ENCODE measurements around the gene KDM8. TPM values are rescaled to one million over a fixed set of nuclear protein-coding genes. Genes with fewer than 3 reads are reported as not detected.
"Not testable (repeated sequence)": the region's sequence is repeated elsewhere in the genome, so short reads cannot be mapped to it uniquely, and the experiment has no call there.

Gene KDM8
- total RNA-seq, 2 donors from 2014 or later, result 4.4 to 4.6 TPM

DNA sequence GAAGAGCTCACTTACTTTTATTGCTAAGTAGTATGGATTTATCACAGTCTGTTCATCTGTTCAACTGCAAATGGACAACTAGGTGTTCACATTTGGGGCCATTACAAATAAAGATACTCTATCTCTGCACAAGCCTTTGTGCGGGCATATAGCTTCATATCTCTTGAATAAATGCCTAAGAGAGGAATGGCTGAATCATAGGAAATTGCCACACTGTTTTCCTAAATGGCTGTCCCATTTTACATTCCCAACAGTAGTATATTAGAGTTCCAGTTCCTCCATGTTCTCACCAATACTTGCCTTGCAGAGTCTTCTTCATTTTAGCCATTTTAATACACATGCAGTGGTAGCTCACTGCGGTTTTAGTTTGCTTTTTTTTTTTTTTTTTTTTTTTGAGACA, 44.7 kb downstream of the KDM8 start:
- intact Hi-C loops (cut with DNase I), result no loop called here
- no peak for DNase-seq (ENCODE audit: low spot score)

DNA sequence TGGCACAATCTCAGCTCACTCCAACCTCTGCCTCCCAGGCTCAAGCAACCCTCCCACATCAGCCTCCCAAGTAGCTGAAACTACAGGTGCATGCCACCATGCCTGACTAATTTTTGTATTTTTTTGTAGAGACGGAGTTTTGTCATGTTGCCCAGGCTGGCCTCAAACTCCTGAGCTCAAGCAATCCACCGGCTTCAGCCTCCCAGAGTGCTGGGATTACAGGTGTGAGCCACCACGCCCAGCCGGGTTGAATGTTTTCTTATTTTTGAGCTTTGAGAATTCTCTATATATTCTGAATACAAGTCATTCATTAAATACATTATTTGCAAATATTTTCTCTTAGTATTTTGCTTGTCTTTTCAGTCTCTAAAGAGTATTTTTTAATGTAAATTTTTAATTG, 45.6 kb downstream of the KDM8 start:
- peak; percentile 11 for DNase-seq (ENCODE audit: low spot score)
- intact Hi-C loops (cut with DNase I), result not testable (repeated sequence)

- intact Hi-C loops (cut with DNase I), result no loop called here
- peak; percentile 35 for DNase-seq (ENCODE audit: low spot score)
Measured at GRCh38 chr16:27251541-27252205, 48.3 kb downstream of the KDM8 start.

GRCh38 chr16:27252206-27252585, 48.9 kb downstream of the KDM8 start:
- intact Hi-C loops (cut with DNase I), result no loop called here
- DNase-seq (ENCODE audit: low spot score), result no peak

- DNase-seq (ENCODE audit: low spot score), result peak; percentile 23
- intact Hi-C loops (cut with DNase I), result no loop called here
Measured at GRCh38 chr16:27253526-27253930, 50.2 kb downstream of the KDM8 start.

DNA sequence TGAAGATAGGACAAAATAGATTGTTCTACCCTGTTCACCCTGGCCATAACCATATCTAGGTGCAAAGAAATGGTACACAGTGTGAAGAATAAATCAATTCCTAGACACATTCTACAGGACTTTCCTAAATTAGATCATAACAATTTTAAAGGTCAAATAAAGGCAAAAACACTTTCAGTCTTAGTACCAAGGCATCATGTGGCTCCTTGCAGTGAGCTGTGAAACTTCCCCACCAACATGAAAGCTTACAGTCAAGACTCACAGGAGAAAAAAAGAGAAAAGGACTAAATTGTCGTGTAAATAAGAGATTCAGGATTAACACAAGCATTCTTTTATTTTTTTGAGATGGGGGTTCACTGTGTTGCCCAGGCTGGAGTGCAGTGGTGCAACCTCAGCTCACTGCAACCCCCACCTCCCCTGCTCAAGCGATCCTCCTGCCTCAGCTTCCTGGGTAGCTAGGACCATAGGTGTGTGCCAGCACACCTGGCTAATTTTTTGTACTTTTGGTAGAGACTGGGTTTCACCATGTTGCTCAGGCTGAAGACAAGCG, 51.0 kb downstream of the KDM8 start:
- DNase-seq (ENCODE audit: low spot score), result peak; percentile 9
- intact Hi-C loops (cut with DNase I), result no loop called here

GRCh38 chr16:27256861-27257260, 53.5 kb downstream of the KDM8 start:
- peak; percentile 10 for DNase-seq (ENCODE audit: low spot score)
- intact Hi-C loops (cut with DNase I), result no loop called here

DNA sequence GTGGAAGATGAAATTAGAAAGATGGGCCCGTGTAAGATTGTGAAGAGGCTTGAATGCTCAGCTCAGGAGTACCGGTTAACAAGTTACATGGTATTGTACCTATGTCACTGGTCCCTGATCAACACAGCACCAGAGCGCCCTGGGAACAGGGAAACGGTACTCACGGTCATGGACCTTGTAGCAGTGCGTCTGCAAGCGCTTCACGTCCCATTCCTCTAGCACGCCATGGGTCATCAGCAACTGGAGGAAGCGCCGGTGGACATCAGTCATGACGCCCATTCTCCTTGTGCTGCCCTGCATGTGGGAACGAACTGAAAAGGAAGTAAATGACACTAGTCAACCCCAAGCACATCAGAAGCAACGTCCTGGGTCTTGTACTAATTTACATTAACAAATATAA, 53.9 kb downstream of the KDM8 start:
- intact Hi-C loops (cut with DNase I), result no loop called here
- peak; percentile 50 for DNase-seq (ENCODE audit: low spot score)

GRCh38 chr16:27258241-27258734, 55.0 kb downstream of the KDM8 start:
- intact Hi-C loops (cut with DNase I), result no loop called here
- peak; percentile 7 for DNase-seq (ENCODE audit: low spot score)

DNA sequence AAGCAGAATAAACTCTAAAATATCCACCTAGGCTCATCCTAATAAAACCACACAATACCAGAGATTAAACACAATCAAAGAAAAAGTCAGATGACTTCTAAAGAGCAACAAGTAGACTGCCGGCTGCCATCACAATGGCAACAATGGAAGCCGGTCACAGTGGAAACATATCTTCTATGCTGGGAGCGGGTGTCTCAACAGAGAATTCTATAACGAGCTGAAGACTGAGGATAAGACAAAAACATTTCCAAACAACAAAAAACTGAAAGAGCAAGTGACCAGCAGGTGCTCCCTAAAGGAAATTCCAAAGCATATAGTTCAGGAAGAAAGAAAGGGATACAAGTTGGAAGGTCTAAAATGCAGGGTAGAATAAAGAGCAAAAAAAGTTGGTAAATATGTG, 56.4 kb downstream of the KDM8 start:
- no peak for DNase-seq (ENCODE audit: low spot score)
- intact Hi-C loops (cut with DNase I), result no loop called here

DNA sequence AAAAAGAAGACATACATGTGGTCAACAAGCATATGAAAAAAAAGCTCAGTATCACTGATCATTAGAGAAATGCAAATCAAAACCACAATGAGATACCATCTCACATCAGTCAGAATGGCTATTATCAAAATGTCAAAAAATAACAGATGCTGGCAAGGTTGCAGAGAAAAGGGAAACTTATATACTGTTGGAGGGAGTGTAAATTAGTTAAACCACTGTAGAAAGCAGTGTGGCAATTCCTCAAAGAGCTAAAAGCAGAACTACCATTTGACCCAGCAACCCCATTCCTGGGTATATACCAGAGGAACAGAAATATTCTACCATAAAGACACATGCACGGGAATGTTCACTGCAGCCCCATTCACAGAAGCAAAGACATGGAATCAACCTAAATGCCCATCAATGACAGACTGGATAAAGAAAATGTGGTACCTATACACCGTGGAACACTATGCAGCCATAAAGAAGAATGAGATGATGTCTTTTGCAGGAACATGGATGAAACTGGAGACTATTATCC, 59.6 kb downstream of the KDM8 start:
- DNase-seq (ENCODE audit: low spot score); intact Hi-C loops (cut with DNase I): not testable (repeated sequence)

- DNase-seq (ENCODE audit: low spot score), result no peak
- intact Hi-C loops (cut with DNase I), result no loop called here
Measured at GRCh38 chr16:27264151-27264550, 60.8 kb downstream of the KDM8 start.

GRCh38 chr16:27265982-27266381, 62.7 kb downstream of the KDM8 start:
- DNase-seq (ENCODE audit: low spot score), result no peak
- intact Hi-C loops (cut with DNase I), result no loop called here

GRCh38 chr16:27267037-27267677, 63.8 kb downstream of the KDM8 start:
- intact Hi-C loops (cut with DNase I), result no loop called here
- no peak for DNase-seq (ENCODE audit: low spot score)

GRCh38 chr16:27268376-27269299, 65.3 kb downstream of the KDM8 start, which contains the start of gene NSMCE1:
Gene NSMCE1, minus strand, starts transcription at chr16:27268772. Its CDS starts 11,202 bp downstream, at chr16:27257570.
- peak; percentile 100 for DNase-seq (ENCODE audit: low spot score)
- intact Hi-C loops (cut with DNase I), result no loop called here

GRCh38 chr16:27269300-27270150, 66.2 kb downstream of the KDM8 start:
- intact Hi-C loops (cut with DNase I), result no loop called here
- no peak for DNase-seq (ENCODE audit: low spot score)

GRCh38 chr16:27270349-27270748, 67.0 kb downstream of the KDM8 start:
- intact Hi-C loops (cut with DNase I), result no loop called here
- no peak for DNase-seq (ENCODE audit: low spot score)

Data from posterior vena cava (tissue), 2 donors.